ENCODE results near the gene CCDC83. TPM values are rescaled to one million over a fixed set of nuclear protein-coding genes. Genes with fewer than 3 reads are reported as not detected.

Gene CCDC83
- total RNA-seq (2022; extraction: Qiagen RNA extraction) = not detected in 5 replicates

DNA sequence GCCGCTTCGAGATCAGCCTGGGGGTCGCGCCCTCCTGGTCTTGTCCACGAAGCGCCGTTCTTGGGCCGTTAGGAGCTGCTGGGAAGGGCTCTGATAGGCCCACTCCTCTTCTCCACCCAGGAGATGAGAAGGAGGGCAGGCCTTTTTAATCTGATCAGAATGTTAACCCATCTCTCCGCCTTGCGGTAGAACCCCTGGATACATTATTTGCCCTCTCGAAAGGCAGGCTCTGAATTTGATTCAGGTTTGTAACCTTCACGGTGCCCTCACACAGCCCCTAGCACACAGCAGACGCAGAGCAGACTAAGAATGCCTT lies at the start of gene CCDC83:
TSS of gene CCDC83 (plus strand) at position 43 of the 316 bp plus-strand sequence. CDS start 9,741 bp downstream, outside the sequence.

DNA sequence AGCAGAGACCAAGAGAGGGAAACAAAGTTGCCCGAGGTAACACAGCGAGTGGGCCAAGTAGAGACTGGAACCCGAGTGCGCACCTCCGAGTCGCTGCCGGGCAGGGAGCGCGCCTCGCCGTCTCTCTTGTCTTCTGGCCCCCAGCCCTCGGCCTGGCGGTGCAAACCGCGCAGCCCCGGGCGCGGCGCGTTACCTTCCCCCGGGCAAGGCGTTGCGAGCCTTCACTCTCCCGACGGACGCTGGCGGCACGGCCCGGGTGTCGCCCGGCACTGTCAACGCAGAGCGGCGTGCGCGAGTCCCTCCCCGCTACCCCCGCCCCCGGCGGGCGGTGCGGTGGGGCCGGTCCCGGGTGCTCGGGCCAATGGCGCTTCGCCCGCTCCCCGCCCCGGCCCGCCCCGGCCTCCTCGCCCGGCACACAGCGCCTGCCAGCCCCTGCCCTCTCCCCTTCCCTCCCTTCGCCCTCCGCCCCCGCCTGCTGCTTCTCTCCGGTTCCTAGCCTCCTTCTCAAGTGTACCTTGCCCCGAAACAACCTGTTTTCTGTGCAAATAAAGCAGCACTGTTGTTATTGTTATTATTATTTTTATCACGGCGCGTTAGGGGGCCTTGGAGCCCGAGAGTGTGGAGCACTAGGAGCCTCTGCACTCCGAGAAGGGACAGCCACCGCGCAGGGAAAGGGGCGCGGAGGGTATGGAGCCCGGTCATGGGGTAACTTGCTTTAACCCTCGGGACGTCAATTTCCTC lies 44.1 kb upstream of the CCDC83 start, which contains the start of gene SYTL2:
TSS of gene SYTL2 (minus strand) at position 271 of the 741 bp plus-strand sequence. CDS start 53,416 bp downstream, outside the sequence.

Other genes starting within 250 kb of the CCDC83 start
- gene DLG2, start 228.0 kb upstream of the CCDC83 start, total RNA-seq (2022; extraction: Qiagen RNA extraction) = 0.16 to 0.50 TPM (median 0.21 TPM) in 5 replicates
- gene TMEM126B, start 226.8 kb upstream of the CCDC83 start, total RNA-seq (2022; extraction: Qiagen RNA extraction) = 53.0 to 72.5 TPM (median 56.3 TPM) in 5 replicates
- gene TMEM126A, start 207.4 kb upstream of the CCDC83 start, total RNA-seq (2022; extraction: Qiagen RNA extraction) = 54.6 to 62.0 TPM (median 58.4 TPM) in 5 replicates
- gene CREBZF, start 190.3 kb upstream of the CCDC83 start, total RNA-seq (2022; extraction: Qiagen RNA extraction) = 27.0 to 33.0 TPM (median 32.8 TPM) in 5 replicates
- gene CCDC89, start 169.2 kb upstream of the CCDC83 start, total RNA-seq (2022; extraction: Qiagen RNA extraction) = not detected in 5 replicates
- 11.8 to 21.5 TPM (median 13.9 TPM) in 5 replicates for gene SYTL2, start 44.2 kb upstream of the CCDC83 start, total RNA-seq (2022; extraction: Qiagen RNA extraction)
- 78.7 to 108 TPM (median 83.1 TPM) in 5 replicates for gene PICALM, start 213.7 kb downstream of the CCDC83 start, total RNA-seq (2022; extraction: Qiagen RNA extraction)

Data from A549 treated with CORT108297 at 1 μM for 4 hours (cell line).